Stimulated activated CD4-positive, alpha-beta T cell treated with anti-CD3 and anti-CD28 coated beads, Interleukin-15, amount 100 ng/mL, for 48 hours (primary cell): ENCODE results near the gene KCNJ12.
A peak's percentile ranks its signal among the peaks of the same experiment; 100 is the strongest.
"Not testable (repeated sequence)": the region's sequence is repeated elsewhere in the genome, so short reads cannot be mapped to it uniquely, and the experiment has no call there.

Source experiments
- DNase-seq, 2 donors: peaks; one replicate each; pipeline ENCODE4 v3.0.0-alpha.2; 2020; ENCODE audit warnings: low read depth in 2 of 2

Gene KCNJ12

DNA sequence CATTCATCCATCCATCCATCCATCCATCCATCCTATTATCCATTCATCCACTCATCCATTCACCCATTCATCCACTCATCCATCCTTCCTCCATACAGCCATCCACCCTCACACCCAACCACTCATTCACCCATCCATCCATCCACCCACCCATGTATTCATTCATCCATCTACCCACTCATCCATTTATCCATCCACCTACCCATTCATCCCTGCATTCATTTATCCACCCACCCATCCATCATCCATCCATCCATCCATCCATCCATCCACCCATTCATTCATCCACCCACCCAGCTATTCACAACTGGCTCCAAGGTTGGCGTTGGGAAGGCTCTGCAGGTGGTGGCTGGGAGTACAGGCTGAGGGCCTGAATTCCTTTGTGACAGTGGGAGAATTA lies 31.6 kb downstream of the KCNJ12 start:
- not testable (repeated sequence) for DNase-seq

GRCh38 chr17:21408224-21408623 lies 32.1 kb downstream of the KCNJ12 start:
- not testable (repeated sequence) for DNase-seq

- DNase-seq, result not testable (repeated sequence)
These were observed 32.7 kb downstream of the KCNJ12 start for GRCh38 chr17:21408766-21409300.

DNA sequence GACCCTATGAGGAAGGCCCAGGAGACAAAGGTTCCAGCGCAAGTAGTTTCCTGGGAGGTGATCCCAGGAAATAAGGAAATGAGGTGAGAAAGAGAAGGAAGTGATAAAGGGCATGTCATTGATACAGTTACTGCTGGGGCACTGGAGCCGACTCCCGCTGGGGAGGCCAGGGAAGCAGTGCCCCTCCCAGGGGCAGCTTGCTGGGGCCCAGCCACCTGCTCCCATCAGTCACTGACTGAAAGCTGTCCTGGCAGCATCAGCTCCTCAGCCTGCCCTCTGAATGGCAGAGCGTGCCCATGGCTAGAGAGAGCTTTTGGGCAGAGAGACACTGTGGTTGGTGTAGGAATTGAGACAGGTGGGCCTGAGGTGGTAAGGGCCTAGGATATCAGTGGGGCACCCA lies 33.2 kb downstream of the KCNJ12 start:
- DNase-seq, result not testable (repeated sequence)

DNA sequence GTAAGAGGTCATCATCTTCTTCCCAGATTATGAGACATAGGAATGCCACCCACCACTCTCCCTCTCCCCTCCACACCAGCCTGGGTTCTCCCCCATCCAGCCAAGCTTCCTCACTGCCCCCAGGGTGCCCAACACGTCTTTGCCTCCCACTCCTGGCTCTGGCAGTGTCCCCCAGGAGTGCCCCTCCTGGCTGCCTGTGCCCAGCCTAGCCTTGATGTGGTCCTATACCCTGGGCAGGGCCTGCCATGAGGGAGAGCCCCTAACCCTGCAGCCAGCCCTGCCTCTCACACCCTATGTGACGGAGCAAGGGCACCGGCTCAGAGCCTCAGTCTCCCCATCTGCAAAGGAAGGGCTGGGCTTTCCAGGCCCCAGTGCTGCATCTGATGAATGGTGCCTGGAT lies 33.8 kb downstream of the KCNJ12 start:
- not testable (repeated sequence) for DNase-seq

GRCh38 chr17:21410371-21410770 lies 34.2 kb downstream of the KCNJ12 start:
- DNase-seq, result not testable (repeated sequence)

GRCh38 chr17:21410906-21411678 lies 34.9 kb downstream of the KCNJ12 start:
- DNase-seq, result not testable (repeated sequence)

DNA sequence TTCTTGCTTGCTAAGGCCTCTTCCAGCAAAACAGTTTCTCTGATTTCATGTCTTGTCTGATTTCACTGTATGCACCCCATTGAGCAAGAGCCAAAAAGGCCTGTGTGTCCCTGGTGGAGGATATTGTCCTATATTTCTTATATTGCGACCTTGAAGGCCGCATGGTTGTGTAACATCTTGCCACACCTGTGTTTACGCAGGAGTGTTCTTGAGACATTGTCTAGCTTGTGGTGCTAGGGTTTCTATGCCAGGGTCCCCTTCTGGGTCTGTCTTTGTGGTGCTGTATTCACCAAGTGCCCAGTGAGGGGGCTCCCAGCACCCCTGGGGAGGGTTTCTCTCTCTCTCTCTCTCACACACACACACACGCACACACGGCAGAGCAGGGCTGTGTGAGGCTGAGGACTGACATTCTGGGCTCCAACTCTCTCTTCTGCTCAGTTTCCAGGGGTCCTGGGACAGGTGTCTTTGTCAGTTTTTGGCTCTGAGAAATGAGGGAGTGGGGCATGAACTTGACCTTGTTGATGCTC lies 35.6 kb downstream of the KCNJ12 start:
- not testable (repeated sequence) for DNase-seq

- DNase-seq, result not testable (repeated sequence)
These were observed 36.1 kb downstream of the KCNJ12 start for GRCh38 chr17:21412207-21412681.

DNA sequence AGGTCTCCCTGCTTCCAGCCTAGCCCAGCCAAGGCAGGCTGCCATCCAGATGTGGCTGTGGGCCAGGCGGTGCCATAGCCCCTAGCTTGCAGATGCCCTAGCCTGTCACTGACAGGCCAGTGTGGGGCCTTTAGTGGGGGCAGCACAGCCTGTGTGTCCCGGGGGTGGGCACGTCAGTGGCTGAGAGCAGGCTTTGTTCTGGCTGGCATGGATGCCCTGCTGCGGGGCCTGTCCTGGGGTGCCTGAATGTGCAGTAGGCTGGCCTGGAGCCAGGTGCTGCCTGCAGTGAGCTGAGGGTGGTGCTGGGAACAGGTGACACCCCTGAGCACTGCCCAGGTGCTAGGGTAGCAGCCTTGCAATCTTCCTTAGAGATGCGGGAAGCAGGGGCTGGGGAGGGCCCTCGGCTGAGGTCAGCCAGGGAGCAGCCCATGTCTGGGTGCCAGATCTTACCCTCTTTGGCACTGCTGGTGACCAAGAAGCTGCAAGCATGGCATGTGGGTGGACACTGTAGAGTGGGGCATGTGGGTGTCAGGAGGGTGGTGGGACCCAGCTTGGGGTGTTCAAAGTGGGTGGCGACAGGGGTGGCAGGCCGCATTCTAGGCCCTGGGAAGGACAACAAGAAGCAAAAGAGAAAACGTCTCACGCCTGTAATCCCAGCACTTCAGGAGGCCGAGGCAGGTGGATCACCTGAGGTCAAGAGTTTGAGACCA lies 37.6 kb downstream of the KCNJ12 start:
- not testable (repeated sequence) for DNase-seq

- not testable (repeated sequence) for DNase-seq
These were observed 38.5 kb downstream of the KCNJ12 start for GRCh38 chr17:21414616-21415015.

DNA sequence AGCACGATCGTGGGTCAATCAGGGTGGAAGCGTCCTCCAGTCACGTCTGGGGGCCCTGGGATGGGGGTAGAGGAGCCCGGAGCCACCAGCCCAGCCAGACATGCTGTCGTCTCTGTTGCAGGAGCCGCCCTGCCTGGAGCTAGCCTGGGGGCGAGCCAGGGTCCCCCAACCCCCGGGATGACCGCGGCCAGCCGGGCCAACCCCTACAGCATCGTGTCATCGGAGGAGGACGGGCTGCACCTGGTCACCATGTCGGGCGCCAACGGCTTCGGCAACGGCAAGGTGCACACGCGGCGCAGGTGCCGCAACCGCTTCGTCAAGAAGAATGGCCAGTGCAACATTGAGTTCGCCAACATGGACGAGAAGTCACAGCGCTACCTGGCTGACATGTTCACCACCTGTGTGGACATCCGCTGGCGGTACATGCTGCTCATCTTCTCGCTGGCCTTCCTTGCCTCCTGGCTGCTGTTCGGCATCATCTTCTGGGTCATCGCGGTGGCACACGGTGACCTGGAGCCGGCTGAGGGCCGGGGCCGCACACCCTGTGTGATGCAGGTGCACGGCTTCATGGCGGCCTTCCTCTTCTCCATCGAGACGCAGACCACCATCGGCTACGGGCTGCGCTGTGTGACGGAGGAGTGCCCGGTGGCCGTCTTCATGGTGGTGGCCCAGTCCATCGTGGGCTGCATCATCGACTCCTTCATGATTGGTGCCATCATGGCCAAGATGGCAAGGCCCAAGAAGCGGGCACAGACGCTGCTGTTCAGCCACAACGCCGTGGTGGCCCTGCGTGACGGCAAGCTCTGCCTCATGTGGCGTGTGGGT lies 39.2 kb downstream of the KCNJ12 start:
- DNase-seq, result not testable (repeated sequence)

- DNase-seq, result not testable (repeated sequence)
These were observed 40.4 kb downstream of the KCNJ12 start for GRCh38 chr17:21416471-21416981.

GRCh38 chr17:21417349-21417748 lies 41.2 kb downstream of the KCNJ12 start:
- DNase-seq, result not testable (repeated sequence)

- no peak for DNase-seq
These were observed 41.8 kb downstream of the KCNJ12 start for GRCh38 chr17:21417921-21418320.

DNA sequence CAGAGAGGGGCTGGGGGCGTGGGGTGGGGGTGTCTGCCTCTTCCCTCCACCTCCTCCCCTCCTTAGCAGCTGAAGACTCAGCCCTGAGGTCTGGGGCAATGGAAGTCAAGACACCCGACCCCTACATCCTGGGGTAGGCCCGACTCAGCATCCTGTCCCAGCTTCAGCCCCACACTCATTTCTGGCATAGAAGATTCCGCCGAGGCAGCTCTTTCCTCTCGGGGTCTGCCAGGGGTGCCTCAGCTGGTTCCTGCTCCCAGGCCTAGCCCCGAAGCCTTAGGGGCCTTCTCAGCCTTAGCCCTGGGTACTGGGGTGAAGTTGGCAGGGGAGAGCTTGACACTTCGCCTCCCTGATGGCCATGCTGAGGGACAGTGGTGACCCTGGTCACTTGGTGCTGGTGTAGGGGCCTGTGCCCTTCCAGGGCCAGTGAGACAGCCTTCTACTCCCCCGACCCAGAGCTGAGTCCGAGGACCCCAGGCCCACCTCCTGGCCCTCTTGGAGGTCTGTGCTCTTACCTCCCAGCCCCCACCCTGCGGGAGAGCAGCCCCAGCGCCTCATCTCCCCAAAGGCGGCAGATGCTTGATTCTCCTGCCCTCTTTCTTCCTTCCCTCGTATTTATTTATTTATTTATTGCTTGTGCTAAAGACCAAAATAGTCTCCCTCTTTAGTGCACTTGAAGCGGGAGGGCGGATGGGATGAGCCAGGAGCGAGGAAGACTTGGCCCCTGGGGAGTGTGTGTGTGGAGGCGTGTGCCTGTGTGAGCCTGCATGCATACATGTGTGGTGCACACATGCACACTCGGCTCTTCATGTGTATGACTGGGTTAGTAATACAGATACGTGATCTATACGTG lies 42.5 kb downstream of the KCNJ12 start:
- DNase-seq, result no peak

DNA sequence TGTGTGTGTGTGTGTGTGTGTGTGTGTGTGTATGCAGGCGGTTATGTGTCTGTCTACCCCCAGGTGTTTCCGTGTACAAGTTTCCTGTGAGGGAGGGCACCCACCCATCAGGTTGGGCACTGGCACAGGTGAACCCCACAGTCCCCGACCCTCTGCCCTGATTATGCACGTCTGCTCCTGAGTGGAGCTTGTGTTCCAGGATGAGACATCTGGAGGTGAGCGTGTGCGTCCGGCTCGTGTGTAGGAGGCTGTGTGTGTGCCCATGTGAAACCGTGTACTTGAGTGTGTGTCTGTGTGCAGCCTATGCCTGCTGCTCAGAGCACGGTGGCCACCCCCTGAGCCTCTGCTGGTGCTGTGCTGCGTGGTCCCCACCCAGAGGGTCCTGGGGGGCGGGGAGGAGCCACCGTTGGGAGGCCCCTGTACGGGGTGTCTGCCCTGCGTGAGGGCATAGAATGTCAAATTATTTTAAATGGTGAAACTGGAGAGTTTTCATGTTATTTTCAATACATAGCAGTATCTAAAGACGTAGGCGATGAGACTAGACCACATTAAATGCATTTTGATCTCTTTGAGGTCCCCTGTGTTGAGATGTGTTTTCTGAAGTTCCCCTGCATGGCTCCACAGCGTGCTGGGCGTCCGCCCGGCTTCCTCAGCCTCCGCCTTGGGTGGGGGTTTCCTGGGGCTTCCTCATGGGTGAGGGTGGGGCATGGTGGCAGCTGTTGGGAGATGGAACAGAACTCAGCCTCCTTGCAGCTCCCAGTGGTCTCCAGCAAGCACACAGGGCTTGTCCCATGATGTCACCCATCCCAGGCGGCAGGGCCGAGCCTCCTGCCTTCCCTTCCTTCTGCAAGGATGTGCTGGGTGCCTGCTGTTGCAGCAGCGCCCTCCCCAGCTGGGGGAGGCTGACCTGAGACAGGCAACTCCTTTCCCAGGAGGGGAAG lies 43.4 kb downstream of the KCNJ12 start:
- DNase-seq, result peak in 1 of 2 donors; percentile 13

DNA sequence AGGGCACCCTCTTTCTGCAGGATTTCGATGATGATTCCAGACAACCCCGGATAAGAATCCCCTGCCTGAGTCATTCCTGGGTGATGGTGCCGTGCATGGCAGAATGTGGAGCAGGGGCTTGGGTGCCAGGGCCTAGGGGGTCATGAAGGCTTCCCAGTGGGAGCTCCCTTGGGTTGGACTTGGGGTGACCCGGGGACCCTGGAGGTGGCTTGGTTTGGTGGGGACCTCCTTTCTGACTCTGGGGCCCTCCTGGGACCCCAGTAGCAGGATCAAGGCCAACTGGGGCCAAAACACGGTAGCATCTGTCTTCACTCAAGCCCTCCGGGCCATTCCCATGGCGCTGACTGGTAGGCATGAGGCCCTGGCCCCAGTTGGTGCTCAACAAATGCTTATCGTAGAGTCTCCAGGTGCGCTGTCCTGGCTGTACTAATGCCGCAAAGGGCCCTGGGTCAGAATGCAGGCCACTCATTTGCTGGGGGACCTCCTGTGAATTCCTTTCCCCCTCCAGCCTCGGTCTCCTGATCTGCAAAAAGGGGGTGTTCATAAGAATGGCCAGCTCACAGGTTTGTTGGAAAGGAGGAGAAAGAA lies 44.4 kb downstream of the KCNJ12 start:
- DNase-seq, result not testable (repeated sequence)
